ENCODE measurements around the gene ZKSCAN2. TPM values are rescaled to one million over a fixed set of nuclear protein-coding genes. Genes with fewer than 3 reads are reported as not detected.

Gene ZKSCAN2
- total and polyA plus RNA-seq, 9 of the 15 experiments (the other 6 are each of a cell fraction or from before 2014, with no cell fraction given), result 1.3 to 9.5 (median 4.2) TPM

GRCh38 chr16:25257956-25258860 lies 563 bp upstream of the ZKSCAN2 start (continued):
- no peak for TF ChIP-seq AFF4 (CRISPR knock-in tag; IDR thresholded peaks at IDR 0.05)
- peak; percentile 48; the same call in 1 of the 2 replicates for TF ChIP-seq SP1 (CRISPR knock-in tag; IDR thresholded peaks at IDR 0.05)
- peak; percentile 81 for TF ChIP-seq FOXK1 (CRISPR knock-in tag; IDR thresholded peaks at IDR 0.05; ENCODE audit: borderline replicate concordance)
- TF ChIP-seq PHF20 (IDR thresholded peaks at IDR 0.05; ENCODE audit: partially characterized antibody), result peak; percentile 60
- TF ChIP-seq ZNF583 (CRISPR knock-in tag; IDR thresholded peaks at IDR 0.05), result peak; percentile 44; the same call in 1 of the 2 replicates
- no peak for TF ChIP-seq ZNF584 (CRISPR knock-in tag; IDR thresholded peaks at IDR 0.05; ENCODE audit: low read depth)
- peak; percentile 23 for TF ChIP-seq GABPB1 (CRISPR knock-in tag; IDR thresholded peaks at IDR 0.05)
- no peak for TF ChIP-seq E4F1 (CRISPR knock-in tag; IDR thresholded peaks at IDR 0.05; ENCODE audit: borderline replicate concordance)
- peak; percentile 36; the same call in 1 of the 2 replicates for TF ChIP-seq CBFA2T3 (IDR thresholded peaks at IDR 0.05)
- peak; percentile 11 for TF ChIP-seq SMAD1 (IDR thresholded peaks at IDR 0.05; ENCODE audit: low read depth, low read length, partially characterized antibody)
- no peak for TF ChIP-seq KAT2B (IDR thresholded peaks at IDR 0.05; ENCODE audit: low read depth, low read length)
- TF ChIP-seq PHTF2 (CRISPR knock-in tag; IDR thresholded peaks at IDR 0.05), result no peak
- no peak for TF ChIP-seq BDP1 (IDR thresholded peaks at IDR 0.05; ENCODE audit: insufficient read depth, insufficient read length)
